Measurements from ENCODE around the gene TRIM46. TPM values are rescaled to one million over a fixed set of nuclear protein-coding genes. Genes with fewer than 3 reads are reported as not detected.
"Not testable (repeated sequence)": the region's sequence is repeated elsewhere in the genome, so short reads cannot be mapped to it uniquely, and the experiment has no call there.

The TRIM46 gene
- total and polyA plus RNA-seq, 9 of the 15 experiments (the other 6 are each of a cell fraction or from before 2014, with no cell fraction given), result 0.05 to 0.60 (median 0.16) TPM; not detected in 3

GRCh38 chr1:155214702-155215101 lies 41.1 kb downstream of the TRIM46 start:
- ATAC-seq; H3K9me1 ChIP-seq (ENCODE audit: control insufficient read depth, insufficient read depth, low read length); H2AFZ ChIP-seq (ENCODE audit: low read depth, low read length); H3K79me2 ChIP-seq (ENCODE audit: control insufficient read depth, insufficient read depth, low read length); H4K20me1 ChIP-seq (replicated peaks; ENCODE audit: control insufficient read depth, insufficient read depth, low read length); H3K27me3 ChIP-seq (ENCODE audit: control insufficient read depth in 2 of 2, insufficient read depth in 2 of 2, low read length in 2 of 2); FAIRE-seq; POLR2A ChIA-PET; BruUV-seq (replicated peaks); H3K27ac ChIP-seq (ENCODE audit: extremely low read depth, low read depth, low read length); in situ Hi-C loops (cut with MboI); DNase-seq (ENCODE audit: extremely low read depth in 1 of 4, low spot score in 3 of 4); H3K4me2 ChIP-seq (ENCODE audit: insufficient read depth, low read length); intact Hi-C loops (cut with micrococcal nuclease); H3K9ac ChIP-seq (ENCODE audit: insufficient read depth in 1 of 2, low read depth in 2 of 2, low read length in 2 of 2); CTCF ChIA-PET (ENCODE audit: low intra/inter-chr PET ratio); H3K4me3 ChIP-seq; H3K9me3 ChIP-seq (replicated peaks; ENCODE audit: control insufficient read depth, insufficient read depth, low read depth, low read length): not testable (repeated sequence)
- 68% methylated on average over 6 of the region's 10 CpGs for WGBS (ENCODE audit: insufficient coverage, low coverage, missing lambda C conversion rate)
- H3K36me3 ChIP-seq (ENCODE audit: control insufficient read depth, insufficient read depth, low read length), result peaks cover 19% of the 10 kb centered on the region; the same call in 2 of the 3 replicates
- peaks cover 3 to 10% of the 10 kb centered on the region in 2 experiments; a peak in 3 of 5 replicates for H3K4me1 ChIP-seq (replicated peaks in 1 of 2; ENCODE audit: control insufficient read depth in 2 of 2, insufficient read depth in 2 of 2, low read length in 2 of 2)

GRCh38 chr1:155218854-155219591 lies 45.4 kb downstream of the TRIM46 start:
- POLR2A ChIA-PET, result interaction anchor here (0.6 to 1.8 kb wide), 5 partner anchors 10 to 993 kb away, joined by 3 to 10 read pairs (median 4); partner anchors contain the start of gene MTX1
- 23% methylated on average over 7 of the region's 7 CpGs for WGBS (ENCODE audit: insufficient coverage, low coverage, missing lambda C conversion rate)
- TF ChIP-seq CREB3L1 (IDR thresholded peaks at IDR 0.05; ENCODE audit: borderline replicate concordance, low read depth) (no peak), MEF2D (tag; conservative IDR thresholded peaks at IDR 0.05; ENCODE audit: low read depth) (0 out of 2 replicates have a peak, but pooled peaks have one; percentile 30), ZNF398 (CRISPR knock-in tag; IDR thresholded peaks at IDR 0.05) (no peak), SMAD3 (CRISPR knock-in tag; conservative IDR thresholded peaks at IDR 0.05) (no peak), HMG20B (CRISPR knock-in tag; IDR thresholded peaks at IDR 0.05) (no peak), ZNF224 (CRISPR knock-in tag; IDR thresholded peaks at IDR 0.05) (no peak), RBM22 (IDR thresholded peaks at IDR 0.05; ENCODE audit: low read depth, low read length, poor library complexity, severe bottlenecking) (no peak), BRD4 (IDR thresholded peaks at IDR 0.05) (no peak), CCNT2 (IDR thresholded peaks at IDR 0.05; ENCODE audit: borderline replicate concordance, extremely low read depth, insufficient read length, low read depth, low read length) (no peak)

More at GRCh38 chr1:155218854-155219591, 45.4 kb downstream of the TRIM46 start:
- intact Hi-C loops (cut with micrococcal nuclease), result no loop called here
- Histone ChIP-seq H4K20me1 (replicated peaks; ENCODE audit: control insufficient read depth, insufficient read depth, low read length) (no peaks in the 10 kb centered on the region), H3K9me1 (ENCODE audit: control insufficient read depth, insufficient read depth, low read length) (no peaks in the 10 kb centered on the region), H3K36me3 (ENCODE audit: control insufficient read depth, insufficient read depth, low read length) (no peaks in the 10 kb centered on the region; the same call in 2 of the 3 replicates), H3K4me2 (ENCODE audit: insufficient read depth, low read length) (peak overlapping the region; percentile 42), H3K27ac (ENCODE audit: extremely low read depth, low read depth, low read length) (peak overlapping the region; percentile 44), H3K4me1 (replicated peaks in 1 of 2; ENCODE audit: control insufficient read depth in 2 of 2, insufficient read depth in 2 of 2, low read length in 2 of 2) (peaks cover 9 to 22% of the 10 kb centered on the region in 2 experiments; a peak in 4 of 5 replicates), H3K4me3 (peak overlapping the region; percentile 13; the same call in 1 of the 2 replicates), H3K27me3 (ENCODE audit: control insufficient read depth in 2 of 2, insufficient read depth in 2 of 2, low read length in 2 of 2) (no peaks in the 10 kb centered on the region), H3K79me2 (ENCODE audit: control insufficient read depth, insufficient read depth, low read length) (no peaks in the 10 kb centered on the region), H3K9ac (ENCODE audit: insufficient read depth in 1 of 2, low read depth in 2 of 2, low read length in 2 of 2) (peak overlapping the region; percentile 27 to 46; a peak in 2 of 4 replicates), H2AFZ (ENCODE audit: low read depth, low read length) (peak overlapping the region; percentile 95), H3K9me3 (replicated peaks; ENCODE audit: control insufficient read depth, insufficient read depth, low read depth, low read length) (no peaks in the 10 kb centered on the region)
- CTCF ChIA-PET (ENCODE audit: low intra/inter-chr PET ratio), result no interaction called here
- ATAC-seq (peak; percentile 77), DNase-seq (ENCODE audit: extremely low read depth in 1 of 4, low spot score in 3 of 4) (peak; percentile 64 to 82 (median 66)), FAIRE-seq (peak; percentile 84)
- BruUV-seq (replicated peaks), result no TSS peak
- in situ Hi-C loops (cut with MboI), result no loop called here
